OCI-LY1 (cell line): ENCODE measurements around the gene AKAP11.

Source experiments
- H2AFZ ChIP-seq: fragments of 200-600 bp; sonication (generic), shearing (Covaris generic); 2 replicates; pipeline ENCODE4 v1.6.0; 2014; ENCODE audit warnings: antibody characterized with exemption, mild to moderate bottlenecking, low read length
- H3F3A ChIP-seq: fragments of 200-600 bp; sonication (generic), shearing (Covaris generic); 2 replicates; pipeline ENCODE4 v1.6.0; 2014; ENCODE audit warnings: mild to moderate bottlenecking, antibody characterized with exemption, low read length, moderate library complexity; ENCODE audit not compliant: insufficient read depth
- H3K27ac ChIP-seq: fragments of 200-600 bp; sonication (generic); 2 replicates; pipeline ENCODE4 v1.5.1; 2014; ENCODE audit warnings: low read length, mixed run types, mild to moderate bottlenecking, low read depth; ENCODE audit not compliant: poor library complexity, severe bottlenecking
- H3K27me3 ChIP-seq: fragments of 200-600 bp; sonication (generic); 2 replicates; pipeline ENCODE4 v1.6.0; 2014; ENCODE audit warnings: antibody characterized with exemption, mild to moderate bottlenecking, low read length, moderate library complexity; ENCODE audit not compliant: insufficient read depth
- H3K36me3 ChIP-seq: fragments of 200-600 bp; sonication (generic); 2 replicates; pipeline ENCODE4 v1.6.1; 2014; ENCODE audit warnings: mild to moderate bottlenecking, antibody characterized with exemption, low read length, moderate library complexity, mixed read lengths; ENCODE audit not compliant: insufficient read depth
- H3K4me1 ChIP-seq: fragments of 200-600 bp; sonication (generic); 2 replicates; pipeline ENCODE4 v1.5.1; 2014; ENCODE audit warnings: mild to moderate bottlenecking, low read length, moderate library complexity; ENCODE audit not compliant: insufficient read depth, severe bottlenecking
- H3K4me2 ChIP-seq: fragments of 200-600 bp; sonication (generic), shearing (Covaris generic); 2 replicates; pipeline ENCODE4 v1.6.1; 2014; ENCODE audit warnings: low read length
- H3K4me3 ChIP-seq: fragments of 200-600 bp; sonication (generic); 2 replicates; pipeline ENCODE4 v1.5.1; 2014; ENCODE audit warnings: low read length, low read depth, mild to moderate bottlenecking, mixed read lengths; ENCODE audit not compliant: poor library complexity, severe bottlenecking
- H3K79me2 ChIP-seq: fragments of 200-600 bp; shearing (Covaris generic); 2 replicates; pipeline ENCODE4 v1.6.1; 2016; ENCODE audit warnings: mixed run types, low read length, mixed read lengths; ENCODE audit not compliant: insufficient read depth
- H3K9ac ChIP-seq: fragments of 200-600 bp; sonication (generic), shearing (Covaris generic); 2 replicates; pipeline ENCODE4 v1.6.1; 2014; ENCODE audit warnings: mild to moderate bottlenecking, low read length, mixed read lengths
- H3K9me2 ChIP-seq: fragments of 200-600 bp; sonication (generic), shearing (Covaris generic); 2 replicates; pipeline ENCODE4 v1.6.1; 2014; ENCODE audit warnings: low read depth, mild to moderate bottlenecking, low read length, mixed read lengths
- H3K9me3 ChIP-seq: fragments of 200-600 bp; shearing (Covaris generic); 2 replicates; pipeline ENCODE4 v1.6.1; 2014; ENCODE audit warnings: low read length, mixed read lengths
- H4K20me1 ChIP-seq: fragments of 200-600 bp; sonication (generic), shearing (Covaris generic); 2 replicates; pipeline ENCODE4 v1.6.0; 2016; ENCODE audit warnings: mild to moderate bottlenecking, low read length; ENCODE audit not compliant: insufficient read depth
- EZH2 ChIP-seq: fragments of 200-600 bp; sonication (generic), shearing (Covaris generic); IDR thresholded peaks from 2 replicates; pipeline ENCODE4 v1.8.0; 2017; ENCODE audit warnings: borderline replicate concordance, mixed run types, mild to moderate bottlenecking, antibody characterized with exemption, low read length, moderate library complexity, mixed read lengths
- TF ChIP-seq, protein P1 (sequence below): fragments of 200-600 bp; sonication (generic), shearing (Covaris generic); IDR thresholded peaks from 2 replicates; pipeline ENCODE4 v1.5.1; 2017; ENCODE audit warnings: mild to moderate bottlenecking, antibody characterized with exemption, low read length, moderate library complexity, mixed read lengths

Gene AKAP11

DNA sequence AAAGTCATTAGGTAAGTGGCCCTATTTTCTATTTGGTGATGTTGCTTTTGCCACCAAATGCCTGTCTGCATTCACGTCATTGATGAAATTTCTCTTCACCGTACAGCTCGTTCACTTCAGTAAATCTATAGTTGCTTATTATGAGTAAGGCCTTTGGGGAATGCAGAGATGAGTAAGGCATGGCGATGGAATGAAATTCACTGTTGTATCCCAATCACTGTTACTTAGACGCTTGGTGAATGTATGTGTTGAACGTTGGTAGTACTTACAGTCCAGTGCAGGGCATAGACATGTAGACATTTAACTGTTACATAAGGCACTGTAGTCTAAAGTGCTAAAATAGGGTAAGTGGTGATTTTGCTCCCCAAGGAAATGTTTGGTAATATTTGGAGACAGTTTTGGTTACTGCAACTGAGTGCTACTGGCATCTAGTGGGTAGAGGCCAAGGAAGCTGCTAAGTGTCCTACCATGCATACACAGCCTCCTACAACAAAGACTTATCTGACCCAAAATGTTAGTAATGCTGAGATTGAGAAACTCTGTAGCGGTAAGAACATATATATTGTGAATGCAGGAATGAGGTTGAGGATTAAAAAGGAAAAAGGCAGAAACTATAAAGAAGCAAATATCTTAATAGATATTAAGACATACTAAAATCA is 5.8 kb downstream of the AKAP11 start:
- peak overlapping the region; percentile 11; the same call in 1 of the 2 replicates for H3K4me2 ChIP-seq

GRCh38 chr13:42279080-42279479 is 7.1 kb downstream of the AKAP11 start:
- H3F3A ChIP-seq: no peaks in the 10 kb centered on the region
- no peaks in the 10 kb centered on the region for H3K27me3 ChIP-seq
- H3K4me3 ChIP-seq: no peak overlapping the region
- H3K9ac ChIP-seq: no peak overlapping the region
- H3K9me3 ChIP-seq: peaks cover 5% of the 10 kb centered on the region; the same call in 1 of the 2 replicates
- peak overlapping the region; percentile 19 for H3K27ac ChIP-seq
- H3K4me2 ChIP-seq: peak overlapping the region; percentile 16; the same call in 1 of the 2 replicates
- peaks cover 31% of the 10 kb centered on the region for H3K36me3 ChIP-seq
- H3K9me2 ChIP-seq: no peaks in the 10 kb centered on the region
- no peaks in the 10 kb centered on the region for H4K20me1 ChIP-seq
- peaks cover 96% of the 10 kb centered on the region for H3K79me2 ChIP-seq
- H3K4me1 ChIP-seq: peaks cover 73% of the 10 kb centered on the region
- no peak overlapping the region for H2AFZ ChIP-seq
- TF ChIP-seq, protein P1, sequence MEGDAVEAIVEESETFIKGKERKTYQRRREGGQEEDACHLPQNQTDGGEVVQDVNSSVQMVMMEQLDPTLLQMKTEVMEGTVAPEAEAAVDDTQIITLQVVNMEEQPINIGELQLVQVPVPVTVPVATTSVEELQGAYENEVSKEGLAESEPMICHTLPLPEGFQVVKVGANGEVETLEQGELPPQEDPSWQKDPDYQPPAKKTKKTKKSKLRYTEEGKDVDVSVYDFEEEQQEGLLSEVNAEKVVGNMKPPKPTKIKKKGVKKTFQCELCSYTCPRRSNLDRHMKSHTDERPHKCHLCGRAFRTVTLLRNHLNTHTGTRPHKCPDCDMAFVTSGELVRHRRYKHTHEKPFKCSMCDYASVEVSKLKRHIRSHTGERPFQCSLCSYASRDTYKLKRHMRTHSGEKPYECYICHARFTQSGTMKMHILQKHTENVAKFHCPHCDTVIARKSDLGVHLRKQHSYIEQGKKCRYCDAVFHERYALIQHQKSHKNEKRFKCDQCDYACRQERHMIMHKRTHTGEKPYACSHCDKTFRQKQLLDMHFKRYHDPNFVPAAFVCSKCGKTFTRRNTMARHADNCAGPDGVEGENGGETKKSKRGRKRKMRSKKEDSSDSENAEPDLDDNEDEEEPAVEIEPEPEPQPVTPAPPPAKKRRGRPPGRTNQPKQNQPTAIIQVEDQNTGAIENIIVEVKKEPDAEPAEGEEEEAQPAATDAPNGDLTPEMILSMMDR: no peak
- TF ChIP-seq EZH2: no peak

More for the DNA sequence above, 5.8 kb downstream of the AKAP11 start:
- no peak for TF ChIP-seq EZH2
- TF ChIP-seq, protein P1: no peak
- Histone ChIP-seq H2AFZ (no peak overlapping the region), H3K36me3 (peaks cover 31% of the 10 kb centered on the region), H4K20me1 (no peaks in the 10 kb centered on the region), H3K4me3 (no peak overlapping the region), H3K27me3 (no peaks in the 10 kb centered on the region), H3K9me3 (peaks cover 5% of the 10 kb centered on the region; the same call in 1 of the 2 replicates), H3K9ac (no peak overlapping the region), H3K9me2 (no peaks in the 10 kb centered on the region), H3F3A (no peaks in the 10 kb centered on the region), H3K79me2 (peaks cover 96% of the 10 kb centered on the region), H3K4me1 (peaks cover 77% of the 10 kb centered on the region), H3K27ac (no peak overlapping the region)

DNA sequence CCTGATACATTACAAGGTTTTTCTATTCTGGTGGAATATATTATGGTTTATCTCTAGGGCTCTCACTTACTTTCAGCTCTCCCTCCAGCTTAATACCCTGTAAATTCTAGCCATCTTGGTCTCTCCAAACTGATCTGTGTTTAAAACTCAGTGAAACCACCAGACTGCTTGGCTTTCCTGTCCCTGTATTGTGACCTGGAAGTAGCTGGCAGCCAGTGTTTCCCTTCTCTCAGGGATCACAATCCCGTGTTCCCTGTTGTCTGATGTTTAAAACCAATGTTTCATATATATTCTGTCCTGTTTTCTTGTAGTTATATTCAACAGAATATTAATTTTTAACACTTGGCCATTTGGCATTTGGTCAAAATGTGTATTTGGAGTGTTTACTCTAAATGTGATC is 8.0 kb downstream of the AKAP11 start:
- no peaks in the 10 kb centered on the region for H3K27me3 ChIP-seq
- H3K4me1 ChIP-seq: peaks cover 64% of the 10 kb centered on the region
- H3K9ac ChIP-seq: no peak overlapping the region
- H3K4me2 ChIP-seq: no peak overlapping the region
- H3F3A ChIP-seq: no peaks in the 10 kb centered on the region
- H3K79me2 ChIP-seq: peaks cover 99% of the 10 kb centered on the region
- TF ChIP-seq, protein P1: no peak
- no peak for TF ChIP-seq EZH2
- H3K4me3 ChIP-seq: no peak overlapping the region
- no peaks in the 10 kb centered on the region for H4K20me1 ChIP-seq
- H3K36me3 ChIP-seq: peaks cover 31% of the 10 kb centered on the region
- H2AFZ ChIP-seq: no peak overlapping the region
- no peaks in the 10 kb centered on the region for H3K9me2 ChIP-seq
- H3K9me3 ChIP-seq: peaks cover 5% of the 10 kb centered on the region; the same call in 1 of the 2 replicates
- H3K27ac ChIP-seq: no peak overlapping the region
